Pons (tissue), 1 donor: ENCODE data around the gene CNTNAP4.

ENCODE experiments used
- DNase-seq: peaks from one replicate; pipeline ENCODE4 v3.0.0-alpha.2; 2016; ENCODE audit warnings: low spot score

Gene CNTNAP4

GRCh38 chr16:76309639-76310335 is 32.6 kb downstream of the CNTNAP4 start:
- no peak for DNase-seq

- DNase-seq = no peak
Measured at GRCh38 chr16:76311260-76311659, 34.1 kb downstream of the CNTNAP4 start.

GRCh38 chr16:76318565-76318964 is 41.4 kb downstream of the CNTNAP4 start:
- DNase-seq = no peak

- DNase-seq = no peak
Measured at GRCh38 chr16:76329106-76329505, 51.9 kb downstream of the CNTNAP4 start.

DNA sequence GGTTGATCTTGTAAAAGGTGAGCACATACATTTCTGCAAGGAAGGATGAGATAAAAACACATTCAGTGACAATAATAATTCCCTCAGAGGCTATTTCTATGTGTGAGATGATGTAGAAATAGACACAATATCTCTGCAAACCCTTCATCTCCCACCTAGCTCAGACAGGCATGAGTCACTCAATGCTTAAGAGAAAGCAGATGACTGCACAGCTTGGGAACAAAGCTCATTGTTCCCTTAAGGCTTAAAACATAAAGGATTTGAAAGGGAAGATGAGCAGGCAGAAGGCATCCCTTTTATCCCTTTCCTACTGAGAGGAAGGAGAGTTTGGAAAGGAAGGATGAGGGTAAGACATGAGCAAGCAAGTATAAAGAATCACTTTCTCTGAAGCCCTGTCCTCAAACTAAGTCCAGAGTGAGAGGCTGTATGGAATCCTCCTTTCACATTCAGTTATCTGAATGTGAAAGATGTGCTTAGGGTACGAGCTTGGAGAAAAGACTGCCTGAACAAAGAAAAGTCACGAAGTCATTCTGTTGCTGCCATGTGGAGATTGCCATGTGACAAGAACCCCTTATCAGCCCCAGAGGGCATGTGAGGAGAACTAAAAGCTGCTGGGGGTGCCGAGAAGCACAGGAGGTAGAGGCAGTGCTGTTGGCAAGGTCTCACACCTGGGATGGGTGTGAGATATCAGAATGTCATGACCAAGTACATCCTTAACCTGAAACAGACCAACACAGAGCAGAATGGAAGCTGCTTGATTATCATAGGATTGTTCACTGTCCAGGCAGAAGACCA is 58.2 kb downstream of the CNTNAP4 start:
- peak; percentile 50 for DNase-seq

GRCh38 chr16:76336112-76336511 is 58.9 kb downstream of the CNTNAP4 start:
- no peak for DNase-seq

DNA sequence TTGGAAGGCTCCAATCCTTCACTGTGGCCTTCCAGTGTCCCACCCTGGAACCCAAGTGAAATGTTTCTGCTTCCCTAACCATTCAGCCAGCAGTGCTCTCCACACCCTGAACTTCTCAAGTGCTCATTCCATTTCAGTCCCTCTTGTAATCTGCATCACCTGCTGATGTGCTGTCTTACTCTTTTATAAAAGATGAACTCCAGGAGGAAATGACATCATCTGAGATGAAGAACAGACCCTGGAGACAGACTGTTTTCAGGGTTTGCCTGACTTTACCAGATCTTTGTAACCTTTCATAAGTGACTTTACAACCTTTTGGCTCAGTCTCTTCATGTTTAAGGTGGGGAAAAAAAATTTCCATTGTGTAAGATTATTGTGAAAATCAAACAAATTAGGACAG is 61.3 kb downstream of the CNTNAP4 start:
- no peak for DNase-seq

DNA sequence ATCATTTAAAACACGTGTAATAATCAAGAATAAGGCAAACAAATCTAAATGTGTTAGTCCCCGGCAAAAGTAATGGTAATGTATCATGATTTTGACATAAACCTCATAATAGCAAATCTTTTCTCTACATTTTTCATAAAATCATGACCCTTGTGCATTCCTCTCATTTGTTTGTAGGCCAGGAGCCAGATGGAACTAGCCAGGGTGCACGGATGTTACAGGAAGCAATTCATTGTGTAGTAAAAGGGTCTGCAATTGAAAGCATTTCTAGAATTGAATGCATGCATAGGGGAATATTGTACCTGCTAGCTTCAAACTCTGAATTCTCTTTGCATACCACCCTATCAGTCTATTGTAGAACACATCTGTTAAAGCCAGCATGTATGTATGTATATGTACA is 66.6 kb downstream of the CNTNAP4 start:
- no peak for DNase-seq

GRCh38 chr16:76345163-76345661 is 68.0 kb downstream of the CNTNAP4 start:
- no peak for DNase-seq

DNA sequence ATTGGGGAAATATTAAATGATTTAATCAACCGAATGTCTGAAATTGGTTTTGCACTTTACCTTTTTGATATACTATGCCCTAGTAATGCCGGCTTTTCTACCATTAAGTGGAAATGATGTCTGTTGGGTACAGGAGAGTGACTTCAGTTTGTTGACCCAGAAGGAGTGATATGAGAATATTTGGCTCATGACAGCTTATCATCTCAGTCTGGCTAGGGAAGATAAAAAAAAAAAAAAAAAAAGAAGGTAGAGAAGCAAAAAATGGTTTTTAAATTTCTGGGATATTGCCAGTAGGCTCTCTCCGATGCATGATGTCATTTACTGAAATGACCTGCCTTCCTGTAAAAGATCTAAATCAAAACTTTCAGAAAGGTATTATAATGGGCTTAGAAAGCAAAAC is 69.0 kb downstream of the CNTNAP4 start:
- no peak for DNase-seq

DNA sequence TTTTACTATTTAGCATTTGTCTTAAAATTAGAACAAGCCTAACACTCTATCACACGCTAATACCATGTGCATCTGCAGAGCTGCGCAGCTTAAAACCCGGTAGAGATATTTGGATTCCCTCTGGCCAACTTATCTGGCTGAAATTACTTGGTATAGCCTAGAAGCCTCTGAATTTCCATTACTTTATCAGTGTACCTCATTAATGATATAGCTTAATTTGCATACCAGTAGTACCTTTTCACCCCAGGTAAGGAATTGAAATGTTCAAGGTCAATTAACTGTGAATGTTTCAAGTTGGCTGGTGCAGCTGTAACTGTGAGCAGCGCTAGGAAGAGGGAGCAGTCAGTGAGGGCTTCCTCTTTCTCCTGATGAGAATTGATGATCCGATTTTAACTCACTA is 74.2 kb downstream of the CNTNAP4 start:
- no peak for DNase-seq

DNA sequence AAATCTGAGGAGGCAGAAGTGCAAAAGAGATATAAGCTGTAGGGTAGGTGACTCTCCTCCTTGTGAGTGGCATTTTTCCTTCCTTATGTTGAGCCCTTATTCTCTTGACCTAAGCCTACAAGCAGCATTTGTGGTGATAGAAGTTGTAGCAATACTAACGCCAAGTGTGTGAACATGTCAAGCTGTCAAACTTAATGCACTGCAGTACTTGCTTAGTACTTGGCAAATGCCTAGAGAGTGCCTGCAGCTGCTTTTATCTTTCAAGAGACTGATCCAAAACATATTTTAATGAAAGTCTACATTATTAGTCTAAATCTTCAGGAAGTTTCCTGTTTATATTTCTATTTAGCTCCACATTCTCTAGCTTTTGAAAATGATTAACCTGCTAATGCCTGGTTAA is 83.2 kb downstream of the CNTNAP4 start:
- DNase-seq = no peak

- DNase-seq = no peak
Measured at GRCh38 chr16:76370344-76370743, 93.1 kb downstream of the CNTNAP4 start.

- no peak for DNase-seq
Measured at GRCh38 chr16:76371441-76371840, 94.2 kb downstream of the CNTNAP4 start.

- DNase-seq = no peak
Measured at GRCh38 chr16:76373998-76374397, 96.8 kb downstream of the CNTNAP4 start.

- DNase-seq = no peak
Measured at GRCh38 chr16:76376988-76377387, 99.8 kb downstream of the CNTNAP4 start.

DNA sequence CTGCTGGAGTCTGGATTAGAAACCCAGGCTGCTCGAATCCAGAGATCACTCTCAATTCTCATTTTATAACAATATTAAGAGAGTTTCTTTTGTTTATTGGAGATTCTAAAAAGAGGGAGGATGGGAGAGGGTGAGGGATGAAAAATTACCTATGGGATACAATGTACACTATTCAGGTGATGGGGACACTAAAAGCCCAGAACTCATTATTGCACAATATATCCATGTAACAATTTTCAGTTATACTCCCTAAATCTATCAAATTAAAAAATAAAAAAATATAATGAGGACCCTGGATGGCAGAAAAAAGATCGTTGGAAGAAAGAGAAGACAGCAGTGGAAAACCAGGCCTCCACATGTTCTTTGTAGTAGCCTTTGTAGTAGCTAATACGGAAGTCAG is 100.8 kb downstream of the CNTNAP4 start:
- no peak for DNase-seq

GRCh38 chr16:76381096-76381495 is 103.9 kb downstream of the CNTNAP4 start:
- DNase-seq = no peak

DNA sequence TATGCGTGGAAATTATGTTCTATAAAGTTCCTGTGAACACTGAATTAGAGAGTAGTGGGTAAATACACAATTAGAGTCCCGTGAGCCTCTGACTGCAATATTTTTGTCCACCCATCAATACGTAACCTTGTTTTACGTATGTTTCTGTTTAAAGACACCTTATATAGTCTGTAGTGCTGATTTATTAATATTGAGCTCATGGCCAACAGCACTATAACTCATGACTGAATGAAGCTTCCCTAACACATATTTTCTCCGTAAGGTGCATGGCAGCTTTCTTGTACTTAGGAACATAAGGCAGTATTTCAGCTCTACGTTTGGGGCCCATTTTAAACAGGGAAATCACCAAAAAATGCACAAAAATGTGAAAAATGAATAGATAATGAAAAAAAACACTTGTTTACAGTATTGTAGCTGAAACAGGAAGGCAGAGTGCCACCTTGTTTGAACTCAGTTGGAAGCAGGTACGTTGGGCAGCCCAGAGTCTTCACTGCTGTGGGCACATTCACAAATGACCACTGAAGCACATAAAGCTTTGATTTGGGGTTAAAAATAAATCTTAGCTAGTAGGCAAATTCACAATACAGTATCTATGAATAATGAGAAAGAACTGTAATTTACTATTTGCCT is 108.5 kb downstream of the CNTNAP4 start:
- DNase-seq = no peak

DNA sequence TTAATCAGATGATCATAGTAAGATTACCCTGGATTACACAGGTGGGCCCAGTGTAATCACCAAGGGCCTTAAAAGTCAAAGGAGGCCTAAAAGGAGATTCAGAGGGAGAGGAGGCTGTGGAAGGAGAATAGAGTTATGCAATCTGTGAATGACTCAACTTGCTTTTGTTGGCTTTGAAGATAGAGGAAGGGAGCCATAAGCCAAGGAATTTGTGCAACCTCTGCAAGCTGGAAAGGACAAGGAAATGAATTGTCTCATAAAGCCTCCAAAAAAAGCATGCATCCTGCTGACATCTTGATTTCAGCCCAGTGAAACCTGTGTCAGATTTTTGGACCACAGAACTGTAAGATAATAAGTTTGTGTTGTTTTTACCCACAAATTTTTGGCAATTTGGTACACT is 109.6 kb downstream of the CNTNAP4 start:
- no peak for DNase-seq

GRCh38 chr16:76387994-76388393 is 110.8 kb downstream of the CNTNAP4 start:
- DNase-seq = no peak

GRCh38 chr16:76389126-76389525 is 111.9 kb downstream of the CNTNAP4 start:
- no peak for DNase-seq

GRCh38 chr16:76390476-76390875 is 113.3 kb downstream of the CNTNAP4 start:
- no peak for DNase-seq
